Loucy (cell line): Measurements from ENCODE around the gene DGCR6.
"Not testable (repeated sequence)": the region's sequence is repeated elsewhere in the genome, so short reads cannot be mapped to it uniquely, and the experiment has no call there.

Experiments
- EZH2phosphoT487 ChIP-seq: fragments of 200-600 bp; IDR thresholded peaks from 2 replicates; pipeline ENCODE4 v1.6.1; 2018; ENCODE audit warnings: antibody characterized with exemption, mild to moderate bottlenecking, moderate library complexity, borderline replicate concordance
- TF ChIP-seq, protein P1 (sequence below): fragments of 200-600 bp; sonication (generic); conservative IDR thresholded peaks from 2 replicates; pipeline ENCODE4 v1.5.1; 2014; ENCODE audit warnings: mild to moderate bottlenecking, antibody characterized with exemption, low read length

DNA sequence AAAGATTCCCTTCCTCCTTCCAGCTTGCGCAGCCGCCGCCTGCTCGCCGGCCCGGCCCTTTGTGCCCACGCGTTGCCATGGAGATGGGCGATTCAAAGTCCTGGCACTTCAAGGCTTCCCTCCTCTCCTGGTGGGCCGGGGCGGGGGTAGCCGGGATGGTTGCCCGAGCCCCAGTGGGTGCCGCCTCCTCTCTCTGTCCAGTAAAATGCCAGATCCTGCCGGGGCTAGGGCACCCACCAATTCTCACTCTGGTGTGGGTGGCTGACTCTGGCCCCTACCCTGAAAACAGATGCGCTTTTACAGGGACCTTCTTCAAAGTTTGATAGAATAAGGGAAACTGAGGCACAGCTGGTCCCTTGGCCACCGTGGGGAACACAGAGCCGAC lies 52.2 kb downstream of the DGCR6 start:
- TF ChIP-seq, protein P1, sequence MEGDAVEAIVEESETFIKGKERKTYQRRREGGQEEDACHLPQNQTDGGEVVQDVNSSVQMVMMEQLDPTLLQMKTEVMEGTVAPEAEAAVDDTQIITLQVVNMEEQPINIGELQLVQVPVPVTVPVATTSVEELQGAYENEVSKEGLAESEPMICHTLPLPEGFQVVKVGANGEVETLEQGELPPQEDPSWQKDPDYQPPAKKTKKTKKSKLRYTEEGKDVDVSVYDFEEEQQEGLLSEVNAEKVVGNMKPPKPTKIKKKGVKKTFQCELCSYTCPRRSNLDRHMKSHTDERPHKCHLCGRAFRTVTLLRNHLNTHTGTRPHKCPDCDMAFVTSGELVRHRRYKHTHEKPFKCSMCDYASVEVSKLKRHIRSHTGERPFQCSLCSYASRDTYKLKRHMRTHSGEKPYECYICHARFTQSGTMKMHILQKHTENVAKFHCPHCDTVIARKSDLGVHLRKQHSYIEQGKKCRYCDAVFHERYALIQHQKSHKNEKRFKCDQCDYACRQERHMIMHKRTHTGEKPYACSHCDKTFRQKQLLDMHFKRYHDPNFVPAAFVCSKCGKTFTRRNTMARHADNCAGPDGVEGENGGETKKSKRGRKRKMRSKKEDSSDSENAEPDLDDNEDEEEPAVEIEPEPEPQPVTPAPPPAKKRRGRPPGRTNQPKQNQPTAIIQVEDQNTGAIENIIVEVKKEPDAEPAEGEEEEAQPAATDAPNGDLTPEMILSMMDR: not testable (repeated sequence)
- not testable (repeated sequence) for TF ChIP-seq EZH2phosphoT487
